IPS-15b (cell line): Measurements from ENCODE around the gene GPR37.

ENCODE experiments used
- H3K27me3 ChIP-seq: one replicate; pipeline ENCODE4 v1.6.1; 2013; ENCODE audit warnings: low read length; ENCODE audit not compliant: control insufficient read depth, insufficient read depth
- H3K36me3 ChIP-seq: one replicate; pipeline ENCODE4 v1.6.1; 2013; ENCODE audit warnings: low read length; ENCODE audit not compliant: control insufficient read depth, insufficient read depth
- H3K4me1 ChIP-seq: one replicate; pipeline ENCODE4 v1.6.1; 2013; ENCODE audit warnings: mild to moderate bottlenecking, low read length; ENCODE audit not compliant: control insufficient read depth, insufficient read depth
- H3K4me3 ChIP-seq: one replicate; pipeline ENCODE4 v1.5.1; 2013; ENCODE audit warnings: low read depth, low read length
- H3K9ac ChIP-seq: one replicate; pipeline ENCODE4 v1.6.1; 2013; ENCODE audit warnings: low read depth, mild to moderate bottlenecking, low read length
- H3K9me3 ChIP-seq: one replicate; pipeline ENCODE4 v1.6.1; 2013; ENCODE audit warnings: mild to moderate bottlenecking, low read length; ENCODE audit not compliant: control insufficient read depth, insufficient read depth

GPR37 gene, protein sequence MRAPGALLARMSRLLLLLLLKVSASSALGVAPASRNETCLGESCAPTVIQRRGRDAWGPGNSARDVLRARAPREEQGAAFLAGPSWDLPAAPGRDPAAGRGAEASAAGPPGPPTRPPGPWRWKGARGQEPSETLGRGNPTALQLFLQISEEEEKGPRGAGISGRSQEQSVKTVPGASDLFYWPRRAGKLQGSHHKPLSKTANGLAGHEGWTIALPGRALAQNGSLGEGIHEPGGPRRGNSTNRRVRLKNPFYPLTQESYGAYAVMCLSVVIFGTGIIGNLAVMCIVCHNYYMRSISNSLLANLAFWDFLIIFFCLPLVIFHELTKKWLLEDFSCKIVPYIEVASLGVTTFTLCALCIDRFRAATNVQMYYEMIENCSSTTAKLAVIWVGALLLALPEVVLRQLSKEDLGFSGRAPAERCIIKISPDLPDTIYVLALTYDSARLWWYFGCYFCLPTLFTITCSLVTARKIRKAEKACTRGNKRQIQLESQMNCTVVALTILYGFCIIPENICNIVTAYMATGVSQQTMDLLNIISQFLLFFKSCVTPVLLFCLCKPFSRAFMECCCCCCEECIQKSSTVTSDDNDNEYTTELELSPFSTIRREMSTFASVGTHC

DNA sequence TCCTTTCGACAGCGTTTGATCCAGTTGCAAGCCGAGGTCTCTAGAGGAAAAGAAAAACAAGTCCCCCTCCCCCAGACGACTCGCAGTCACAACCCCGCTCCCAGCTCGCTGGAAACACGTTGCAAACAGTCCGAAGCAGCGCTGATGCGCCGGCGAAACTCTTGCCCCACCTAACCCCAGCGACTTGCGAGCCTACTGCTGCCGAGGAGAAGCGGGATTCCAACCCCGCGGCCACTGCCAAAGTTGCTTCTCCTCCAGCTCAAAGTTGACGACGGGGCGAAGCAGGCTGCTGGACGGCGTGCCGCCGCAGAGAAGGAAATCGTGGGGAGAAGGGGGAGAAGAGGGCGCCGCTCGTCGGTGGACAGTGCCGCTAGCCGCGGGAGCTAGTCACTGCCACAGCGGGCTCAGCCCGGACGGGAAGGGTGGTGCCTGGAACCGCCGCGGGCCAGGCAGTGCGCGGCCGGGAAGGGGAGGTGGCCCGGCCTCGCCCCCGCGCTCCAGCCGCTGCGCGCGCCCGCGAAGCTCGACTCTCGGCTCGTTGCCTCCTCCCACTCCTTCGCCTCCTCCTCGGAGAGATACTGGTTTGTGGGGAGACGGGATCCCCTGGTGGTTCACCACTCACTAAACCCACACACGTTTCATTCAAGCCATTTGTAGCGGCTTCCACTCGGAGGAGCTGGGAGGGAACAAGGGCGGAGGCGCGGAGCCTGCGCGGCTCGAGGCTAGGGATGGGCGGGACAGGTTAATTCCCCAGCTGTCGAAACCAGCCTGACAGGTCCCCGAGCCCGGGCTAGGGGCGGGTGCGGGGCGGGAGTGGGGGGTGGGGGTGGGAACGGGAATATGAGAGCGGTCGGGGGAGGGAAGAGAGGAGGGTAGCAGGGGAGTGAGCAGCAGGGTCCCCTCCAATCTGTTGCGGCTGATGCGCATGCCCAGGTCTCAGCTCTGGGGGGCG, at the start of gene GPR37:
TSS of gene GPR37 (minus strand) at position 392 of the 952 bp plus-strand sequence. CDS start 816 bp downstream, outside the sequence.
- Histone ChIP-seq H3K27me3 (peaks cover 27% of the 10 kb centered on the region), H3K4me1 (peaks cover 2% of the 10 kb centered on the region), H3K9ac (peak within 1 kb of the TSS; percentile 51), H3K4me3 (peak within 1 kb of the TSS; percentile 82), H3K36me3 (no peaks in the 10 kb centered on the region), H3K9me3 (no peaks in the 10 kb centered on the region)

- Histone ChIP-seq H3K9me3 (no peaks in the 10 kb centered on the region), H3K9ac (no peak overlapping the region), H3K27me3 (no peaks in the 10 kb centered on the region), H3K4me3 (no peak overlapping the region), H3K36me3 (no peaks in the 10 kb centered on the region), H3K4me1 (peaks cover 7% of the 10 kb centered on the region)
These were observed 48.6 kb upstream of the GPR37 start for GRCh38 chr7:124813994-124814798.

- peaks cover 11% of the 10 kb centered on the region for H3K4me1 ChIP-seq
- no peaks in the 10 kb centered on the region for H3K9me3 ChIP-seq
- no peaks in the 10 kb centered on the region for H3K27me3 ChIP-seq
- no peak overlapping the region for H3K4me3 ChIP-seq
- no peak overlapping the region for H3K9ac ChIP-seq
- H3K36me3 ChIP-seq, result no peaks in the 10 kb centered on the region
These were observed 47.2 kb upstream of the GPR37 start for GRCh38 chr7:124812764-124813163.

DNA sequence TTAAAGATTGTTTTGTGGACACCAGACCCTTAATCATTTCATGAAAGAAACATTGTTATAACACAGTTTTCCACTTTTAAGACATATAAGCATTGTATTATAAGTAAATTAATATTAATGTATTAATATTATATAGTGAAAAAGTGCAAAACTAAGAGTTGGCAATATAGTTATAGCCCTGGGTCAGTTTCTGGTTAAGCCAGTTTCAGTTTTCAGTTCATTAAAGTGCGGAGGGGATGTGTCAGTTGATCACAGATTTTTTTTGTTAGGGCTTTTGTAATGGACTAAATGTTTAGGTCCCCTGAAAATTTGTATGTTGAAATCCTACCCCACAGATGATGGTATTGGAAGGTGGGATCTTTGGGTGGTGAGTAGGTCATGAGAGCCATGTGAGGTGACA, 45.7 kb upstream of the GPR37 start:
- Histone ChIP-seq H3K4me3 (no peak overlapping the region), H3K4me1 (peaks cover 11% of the 10 kb centered on the region), H3K27me3 (no peaks in the 10 kb centered on the region), H3K9ac (no peak overlapping the region), H3K9me3 (no peaks in the 10 kb centered on the region), H3K36me3 (no peaks in the 10 kb centered on the region)

DNA sequence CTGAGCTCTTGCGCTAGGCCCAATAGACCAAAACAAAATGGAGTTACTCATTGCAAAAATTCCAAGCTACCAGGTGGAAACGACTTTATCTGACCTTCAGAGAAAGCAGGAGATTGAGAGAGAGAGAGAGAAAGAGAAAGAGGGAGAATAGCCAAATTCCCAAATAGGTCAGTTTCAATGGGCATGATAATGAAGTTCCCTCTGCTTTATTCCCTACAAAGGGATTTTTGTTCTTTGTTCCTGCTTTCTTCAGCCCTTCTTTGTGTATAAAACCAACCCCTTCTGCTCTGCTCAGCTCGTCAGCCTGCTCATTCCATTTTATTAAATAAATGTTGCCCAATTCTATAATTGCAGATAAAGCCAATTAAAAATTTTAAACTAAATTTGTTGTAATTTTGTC, 45.0 kb upstream of the GPR37 start:
- Histone ChIP-seq H3K4me3 (no peak overlapping the region), H3K27me3 (no peaks in the 10 kb centered on the region), H3K9me3 (no peaks in the 10 kb centered on the region), H3K36me3 (no peaks in the 10 kb centered on the region), H3K9ac (no peak overlapping the region), H3K4me1 (peaks cover 13% of the 10 kb centered on the region)

GRCh38 chr7:124808206-124808605, 42.6 kb upstream of the GPR37 start:
- Histone ChIP-seq H3K4me3 (no peak overlapping the region), H3K36me3 (no peaks in the 10 kb centered on the region), H3K27me3 (no peaks in the 10 kb centered on the region), H3K4me1 (peaks cover 17% of the 10 kb centered on the region), H3K9me3 (no peaks in the 10 kb centered on the region), H3K9ac (no peak overlapping the region)

GRCh38 chr7:124801330-124801895, 35.8 kb upstream of the GPR37 start:
- Histone ChIP-seq H3K9ac (no peak overlapping the region), H3K4me1 (peaks cover 6% of the 10 kb centered on the region), H3K9me3 (no peaks in the 10 kb centered on the region), H3K4me3 (no peak overlapping the region), H3K36me3 (no peaks in the 10 kb centered on the region), H3K27me3 (no peaks in the 10 kb centered on the region)

GRCh38 chr7:124800386-124800785, 34.8 kb upstream of the GPR37 start:
- Histone ChIP-seq H3K27me3 (no peaks in the 10 kb centered on the region), H3K9me3 (no peaks in the 10 kb centered on the region), H3K9ac (no peak overlapping the region), H3K4me1 (peaks cover 2% of the 10 kb centered on the region), H3K36me3 (no peaks in the 10 kb centered on the region), H3K4me3 (no peak overlapping the region)

DNA sequence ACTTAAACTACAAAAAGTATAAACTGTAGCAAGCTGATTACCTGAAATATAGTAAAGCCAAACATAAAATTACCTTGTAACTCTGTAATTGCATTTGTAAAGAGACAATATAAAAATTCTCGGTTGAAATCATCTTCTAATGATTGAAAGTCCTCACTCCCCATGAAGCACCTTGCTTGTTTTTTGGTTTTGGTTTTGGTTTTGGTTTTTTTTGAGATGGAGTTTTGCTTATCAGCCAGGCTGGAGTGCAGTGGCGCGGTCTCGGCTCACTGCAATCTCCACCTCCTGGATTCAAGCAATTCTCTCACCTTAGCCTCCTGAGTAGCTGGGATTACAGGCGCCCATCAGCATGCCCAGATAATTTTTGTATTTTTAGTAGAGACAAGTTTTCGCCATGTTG, 33.9 kb upstream of the GPR37 start:
- Histone ChIP-seq H3K9ac (no peak overlapping the region), H3K4me3 (no peak overlapping the region), H3K27me3 (no peaks in the 10 kb centered on the region), H3K9me3 (no peaks in the 10 kb centered on the region), H3K36me3 (no peaks in the 10 kb centered on the region), H3K4me1 (no peaks in the 10 kb centered on the region)

DNA sequence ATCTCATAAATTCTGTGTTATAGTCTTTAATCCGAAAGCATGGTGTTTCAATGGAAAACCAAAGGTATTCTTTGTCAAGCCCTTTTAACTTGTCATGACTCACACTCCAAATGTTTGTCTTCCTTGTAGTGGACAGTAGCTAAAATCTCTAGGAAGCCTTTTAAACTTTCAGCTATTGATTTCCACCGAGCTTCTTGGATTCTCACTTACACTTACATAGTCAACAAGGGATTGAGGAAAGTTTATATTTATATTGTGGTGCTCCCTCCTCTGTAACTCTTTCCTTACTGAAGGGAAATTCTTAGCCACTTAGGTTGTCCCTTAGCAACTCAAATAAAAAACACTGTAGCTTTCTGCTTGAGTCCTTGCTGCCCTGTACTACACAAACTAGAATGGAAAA, 31.2 kb upstream of the GPR37 start:
- Histone ChIP-seq H3K27me3 (no peaks in the 10 kb centered on the region), H3K9ac (no peak overlapping the region), H3K4me3 (no peak overlapping the region), H3K36me3 (no peaks in the 10 kb centered on the region), H3K9me3 (no peaks in the 10 kb centered on the region), H3K4me1 (no peaks in the 10 kb centered on the region)

- no peaks in the 10 kb centered on the region for H3K4me1 ChIP-seq
- no peaks in the 10 kb centered on the region for H3K27me3 ChIP-seq
- no peaks in the 10 kb centered on the region for H3K36me3 ChIP-seq
- H3K4me3 ChIP-seq, result no peak overlapping the region
- H3K9me3 ChIP-seq, result no peaks in the 10 kb centered on the region
- H3K9ac ChIP-seq, result no peak overlapping the region
These were observed 27.1 kb upstream of the GPR37 start for GRCh38 chr7:124792696-124793095.
